ENCODE results near the gene PPP1R14C. TPM values are rescaled to one million over a fixed set of nuclear protein-coding genes. Genes with fewer than 3 reads are reported as not detected.
A peak's percentile ranks its signal among the peaks of the same experiment; 100 is the strongest.

The PPP1R14C gene
- total and polyA plus RNA-seq, 4 donors: 6.5 to 68.4 (median 24.0) TPM

DNA sequence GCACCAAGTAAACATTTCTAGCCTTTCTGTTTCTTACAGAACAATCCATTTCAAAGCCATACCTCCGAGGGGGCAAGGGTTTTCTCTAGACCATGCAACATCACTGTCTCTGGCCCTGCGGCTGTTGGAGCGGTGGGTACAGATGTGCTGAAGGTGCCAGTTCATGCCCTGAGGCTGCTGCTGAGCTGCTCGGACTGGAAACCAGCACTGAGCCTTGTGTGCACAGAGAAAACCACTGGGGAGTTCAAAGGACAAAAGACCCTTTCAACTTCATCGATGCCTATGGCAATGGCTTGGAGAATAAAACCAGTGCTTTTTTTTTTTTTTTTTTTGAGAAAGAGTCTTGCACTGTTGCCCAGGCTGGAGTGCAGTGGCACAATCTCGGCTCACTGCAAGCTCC, 132.6 kb downstream of the PPP1R14C start:
- no peak for ATAC-seq (ENCODE audit: insufficient read depth, low FRiP score)

DNA sequence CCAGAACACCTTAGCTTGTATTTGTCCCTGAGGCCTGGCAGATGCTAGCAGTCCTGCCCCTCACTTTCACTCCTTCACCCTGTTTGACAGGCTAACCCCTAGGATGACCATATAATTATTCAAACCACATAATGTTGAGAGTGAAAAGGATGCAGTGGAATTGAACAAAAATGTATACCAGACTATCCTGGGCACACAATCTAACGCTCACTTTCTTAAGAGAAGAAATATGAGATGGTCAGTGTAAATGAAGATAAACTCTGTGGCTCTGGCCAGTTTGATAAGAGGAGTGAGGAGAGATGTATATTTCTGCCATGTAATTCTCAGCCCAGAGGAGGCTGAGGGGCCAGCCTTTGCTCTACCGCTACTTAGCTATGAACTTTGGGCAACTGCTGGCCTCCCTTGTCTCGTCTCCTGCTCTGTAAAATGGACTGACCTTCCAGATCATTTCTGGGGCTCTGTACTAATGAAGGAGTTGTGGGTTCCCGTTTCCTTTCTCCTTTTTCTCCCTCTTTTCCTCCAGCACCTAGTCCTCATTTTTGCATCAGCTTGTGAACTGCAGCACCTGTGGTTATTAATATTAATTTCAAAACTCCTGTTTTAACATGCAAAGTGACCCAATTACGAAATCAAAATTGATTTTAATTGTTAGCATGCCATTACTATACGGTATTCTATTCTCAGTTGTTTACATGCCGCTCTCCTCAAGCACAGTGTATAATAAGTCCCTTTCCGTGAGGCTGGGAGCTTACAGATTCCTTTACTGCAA, 133.5 kb downstream of the PPP1R14C start:
- Histone ChIP-seq H3K9me3 (ENCODE audit: control insufficient read depth in 4 of 4, insufficient read depth in 3 of 4, low read length in 3 of 4) (no peaks in the 10 kb centered on the region), H3K9ac (ENCODE audit: insufficient read depth in 1 of 2, low read length in 2 of 2) (no peak overlapping the region), H3K27ac (ENCODE audit: low read depth in 1 of 2, low read length in 1 of 2) (no peak overlapping the region), H3K4me3 (no peak overlapping the region), H3K4me1 (ENCODE audit: control insufficient read depth in 5 of 5, insufficient read depth in 5 of 5, low read length in 5 of 5) (peaks cover 0 to 17% (median 6%) of the 10 kb centered on the region in 5 donors), H3K36me3 (ENCODE audit: control insufficient read depth in 4 of 4, insufficient read depth in 4 of 4, low read length in 4 of 4) (no peaks in the 10 kb centered on the region), H3K27me3 (ENCODE audit: control insufficient read depth in 3 of 3, insufficient read depth in 3 of 3, low read length in 2 of 3) (no peaks in the 10 kb centered on the region)
- DNase-seq (no peak), ATAC-seq (ENCODE audit: insufficient read depth, low FRiP score) (no peak)
- 72 to 86% methylated on average over 8 of the region's 8 CpGs for WGBS, 2 donors
- TF ChIP-seq, protein P1, sequence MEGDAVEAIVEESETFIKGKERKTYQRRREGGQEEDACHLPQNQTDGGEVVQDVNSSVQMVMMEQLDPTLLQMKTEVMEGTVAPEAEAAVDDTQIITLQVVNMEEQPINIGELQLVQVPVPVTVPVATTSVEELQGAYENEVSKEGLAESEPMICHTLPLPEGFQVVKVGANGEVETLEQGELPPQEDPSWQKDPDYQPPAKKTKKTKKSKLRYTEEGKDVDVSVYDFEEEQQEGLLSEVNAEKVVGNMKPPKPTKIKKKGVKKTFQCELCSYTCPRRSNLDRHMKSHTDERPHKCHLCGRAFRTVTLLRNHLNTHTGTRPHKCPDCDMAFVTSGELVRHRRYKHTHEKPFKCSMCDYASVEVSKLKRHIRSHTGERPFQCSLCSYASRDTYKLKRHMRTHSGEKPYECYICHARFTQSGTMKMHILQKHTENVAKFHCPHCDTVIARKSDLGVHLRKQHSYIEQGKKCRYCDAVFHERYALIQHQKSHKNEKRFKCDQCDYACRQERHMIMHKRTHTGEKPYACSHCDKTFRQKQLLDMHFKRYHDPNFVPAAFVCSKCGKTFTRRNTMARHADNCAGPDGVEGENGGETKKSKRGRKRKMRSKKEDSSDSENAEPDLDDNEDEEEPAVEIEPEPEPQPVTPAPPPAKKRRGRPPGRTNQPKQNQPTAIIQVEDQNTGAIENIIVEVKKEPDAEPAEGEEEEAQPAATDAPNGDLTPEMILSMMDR (IDR thresholded peaks at IDR 0.05; ENCODE audit: control extremely low read depth, extremely low read depth): no peak

More for the DNA sequence above, 132.6 kb downstream of the PPP1R14C start:
- H3K9me3 ChIP-seq (ENCODE audit: control insufficient read depth in 4 of 4, insufficient read depth in 3 of 4, low read length in 3 of 4): no peaks in the 10 kb centered on the region
- 82 to 91% methylated on average over 5 to 6 of the region's 6 CpGs for WGBS, 2 donors
- H3K9ac ChIP-seq (ENCODE audit: insufficient read depth in 1 of 2, low read length in 2 of 2): no peak overlapping the region
- DNase-seq: no peak
- no peak overlapping the region for H3K4me3 ChIP-seq
- TF ChIP-seq, protein P1 (IDR thresholded peaks at IDR 0.05; ENCODE audit: control extremely low read depth, extremely low read depth): no peak
- H3K36me3 ChIP-seq (ENCODE audit: control insufficient read depth in 4 of 4, insufficient read depth in 4 of 4, low read length in 4 of 4): no peaks in the 10 kb centered on the region
- no peaks in the 10 kb centered on the region for H3K27me3 ChIP-seq (ENCODE audit: control insufficient read depth in 3 of 3, insufficient read depth in 3 of 3, low read length in 2 of 3)
- H3K4me1 ChIP-seq (ENCODE audit: control insufficient read depth in 5 of 5, insufficient read depth in 5 of 5, low read length in 5 of 5): peaks cover 0 to 17% (median 6%) of the 10 kb centered on the region in 5 donors
- no peak overlapping the region for H3K27ac ChIP-seq (ENCODE audit: low read depth in 1 of 2, low read length in 1 of 2)

DNA sequence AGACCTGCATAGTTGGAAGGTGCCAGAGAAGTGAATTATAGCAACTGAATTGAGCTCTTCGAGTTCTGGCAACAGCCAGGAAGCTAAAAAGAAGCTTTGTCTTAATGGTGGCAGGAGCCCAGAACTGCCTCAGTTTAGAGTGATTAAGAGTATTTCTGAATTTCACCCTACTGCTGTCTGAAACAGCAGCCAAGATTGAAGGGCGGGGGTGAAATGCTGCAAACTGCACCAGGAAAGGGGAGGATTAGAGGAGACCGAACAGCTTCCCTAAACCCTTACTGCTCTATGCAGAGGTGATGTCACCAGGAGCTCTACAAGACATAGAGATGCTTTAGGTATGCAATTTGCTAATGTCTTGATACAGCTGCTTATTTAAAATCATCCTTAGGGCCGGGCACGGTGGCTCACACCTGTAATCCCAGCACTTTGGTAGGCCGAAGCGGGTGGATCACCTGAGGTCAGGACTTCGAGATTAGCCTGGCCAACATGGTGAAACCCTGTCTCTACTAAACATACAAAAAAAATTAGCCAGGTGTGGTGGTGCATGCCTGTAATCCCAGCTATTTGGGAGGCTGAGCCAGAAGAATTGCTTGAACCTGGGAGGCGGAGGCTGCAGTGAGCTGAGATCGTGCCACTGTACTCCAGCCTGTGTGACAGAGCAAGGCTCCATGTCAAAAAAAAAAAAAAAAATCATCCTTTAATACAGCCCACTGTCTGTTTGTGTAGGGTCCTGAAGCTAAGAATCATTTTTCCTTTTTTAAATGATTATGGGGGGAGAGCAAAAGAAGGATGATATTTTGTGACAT, 134.3 kb downstream of the PPP1R14C start:
- TF ChIP-seq, protein P1 (IDR thresholded peaks at IDR 0.05; ENCODE audit: control extremely low read depth, extremely low read depth): no peak
- WGBS, 2 donors: 82 to 85% methylated on average over 10 of the region's 10 CpGs
- ATAC-seq (ENCODE audit: insufficient read depth, low FRiP score) (no peak), DNase-seq (peak in 2 of 3 donors; percentile 35 to 53)
- H3K27me3 ChIP-seq (ENCODE audit: control insufficient read depth in 3 of 3, insufficient read depth in 3 of 3, low read length in 2 of 3): no peaks in the 10 kb centered on the region
- peaks cover 0 to 17% (median 6%) of the 10 kb centered on the region in 5 donors for H3K4me1 ChIP-seq (ENCODE audit: control insufficient read depth in 5 of 5, insufficient read depth in 5 of 5, low read length in 5 of 5)
- no peaks in the 10 kb centered on the region for H3K9me3 ChIP-seq (ENCODE audit: control insufficient read depth in 4 of 4, insufficient read depth in 3 of 4, low read length in 3 of 4)
- no peak overlapping the region for H3K27ac ChIP-seq (ENCODE audit: low read depth in 1 of 2, low read length in 1 of 2)
- H3K4me3 ChIP-seq: no peak overlapping the region
- no peaks in the 10 kb centered on the region for H3K36me3 ChIP-seq (ENCODE audit: control insufficient read depth in 4 of 4, insufficient read depth in 4 of 4, low read length in 4 of 4)
- H3K9ac ChIP-seq (ENCODE audit: insufficient read depth in 1 of 2, low read length in 2 of 2): no peak overlapping the region

All from lung (tissue), 12 donors.